ENCODE measurements around the gene TF.

Gene TF

GRCh38 chr3:133828576-133829309, 82.5 kb downstream of the TF start:
- no peaks in the 10 kb centered on the region for H3K9me3 ChIP-seq (ENCODE audit: control insufficient read depth, insufficient read depth, low read depth, low read length)
- no peaks in the 10 kb centered on the region for H3K4me1 ChIP-seq (ENCODE audit: control insufficient read depth, insufficient read depth, low read length)
- TF ChIP-seq ELK4 (IDR thresholded peaks at IDR 0.05; ENCODE audit: borderline replicate concordance, low read depth, low read length) (no peak), ZNF155 (tag by site-specific recombination; IDR thresholded peaks at IDR 0.05) (no peak), ZNF24 (tag by site-specific recombination; IDR thresholded peaks at IDR 0.05) (no peak), ZNF670 (tag by site-specific recombination; IDR thresholded peaks at IDR 0.05; ENCODE audit: low read depth) (no peak), ZBTB48 (tag by site-specific recombination; IDR thresholded peaks at IDR 0.05) (no peak), ZNF274 (IDR thresholded peaks at IDR 0.05; ENCODE audit: low read length) (no peak), ZNF274 (tag by site-specific recombination; IDR thresholded peaks at IDR 0.05; ENCODE audit: borderline replicate concordance) (no peak), AEBP2 (tag by site-specific recombination; IDR thresholded peaks at IDR 0.05; ENCODE audit: borderline replicate concordance) (no peak), ZNF266 (tag by site-specific recombination; IDR thresholded peaks at IDR 0.05; ENCODE audit: low read depth) (no peak), TCF7L2 (IDR thresholded peaks at IDR 0.05; ENCODE audit: borderline replicate concordance, low read depth, low read length) (no peak)
- CTCF ChIA-PET, result interaction anchor here (0.6 to 1.5 kb wide), 2 partner anchors 99 to 782 kb away, joined by 3 read pairs; no protein-coding TSS in a partner anchor
- no peak overlapping the region for H3K27ac ChIP-seq (ENCODE audit: extremely low read depth, low read depth, low read length)
- peaks cover 0 to 49% of the 10 kb centered on the region in 2 experiments; a peak in 1 of 3 replicates for H3K36me3 ChIP-seq (ENCODE audit: control insufficient read depth in 2 of 2, insufficient read depth in 1 of 2, low read length in 2 of 2)
- POLR2A ChIA-PET, result no interaction called here
- no peak overlapping the region for H3K4me3 ChIP-seq (ENCODE audit: low read depth, low read length)

GRCh38 chr3:133829310-133829707, 83.1 kb downstream of the TF start:
- no peaks in the 10 kb centered on the region for H3K9me3 ChIP-seq (ENCODE audit: control insufficient read depth, insufficient read depth, low read depth, low read length)
- H3K36me3 ChIP-seq (ENCODE audit: control insufficient read depth in 2 of 2, insufficient read depth in 1 of 2, low read length in 2 of 2), result peaks cover 0 to 49% of the 10 kb centered on the region in 2 experiments; a peak in 1 of 3 replicates
- no peak overlapping the region for H3K27ac ChIP-seq (ENCODE audit: extremely low read depth, low read depth, low read length)
- CTCF ChIA-PET, result interaction anchor here (1.5 kb wide), 1 partner anchor 99 kb away, joined by 3 read pairs; no protein-coding TSS in a partner anchor
- TF ChIP-seq ZNF23 (tag by site-specific recombination; IDR thresholded peaks at IDR 0.05; ENCODE audit: borderline replicate concordance) (no peak), ZNF560 (tag by site-specific recombination; IDR thresholded peaks at IDR 0.05; ENCODE audit: borderline replicate concordance) (no peak), ZNF132 (tag by site-specific recombination; IDR thresholded peaks at IDR 0.05; ENCODE audit: borderline replicate concordance) (no peak), ZEB2 (tag by site-specific recombination; IDR thresholded peaks at IDR 0.05) (no peak), ZNF350 (tag by site-specific recombination; IDR thresholded peaks at IDR 0.05) (no peak), IKZF3 (tag by site-specific recombination; IDR thresholded peaks at IDR 0.05) (no peak), ZNF654 (tag by site-specific recombination; IDR thresholded peaks at IDR 0.05; ENCODE audit: low read depth) (no peak), ZNF223 (tag by site-specific recombination; IDR thresholded peaks at IDR 0.05) (no peak), ZNF398 (tag by site-specific recombination; IDR thresholded peaks at IDR 0.05) (no peak), ZFP3 (tag by site-specific recombination; IDR thresholded peaks at IDR 0.05; ENCODE audit: low read depth) (no peak), PRDM4 (tag by site-specific recombination; IDR thresholded peaks at IDR 0.05) (no peak), ZNF394 (tag by site-specific recombination; IDR thresholded peaks at IDR 0.05; ENCODE audit: borderline replicate concordance) (no peak), ZNF426 (tag by site-specific recombination; IDR thresholded peaks at IDR 0.05) (no peak), ZBTB7A (tag by site-specific recombination; IDR thresholded peaks at IDR 0.05; ENCODE audit: low read depth) (no peak), ZNF133 (tag by site-specific recombination; IDR thresholded peaks at IDR 0.05) (no peak)
- no peak overlapping the region for H3K4me3 ChIP-seq (ENCODE audit: low read depth, low read length)
- POLR2A ChIA-PET, result no interaction called here
- H3K4me1 ChIP-seq (ENCODE audit: control insufficient read depth, insufficient read depth, low read length), result no peaks in the 10 kb centered on the region

Measured in HEK293 (cell line).